ENCODE measurements around the gene SFT2D3.

Gene SFT2D3

DNA sequence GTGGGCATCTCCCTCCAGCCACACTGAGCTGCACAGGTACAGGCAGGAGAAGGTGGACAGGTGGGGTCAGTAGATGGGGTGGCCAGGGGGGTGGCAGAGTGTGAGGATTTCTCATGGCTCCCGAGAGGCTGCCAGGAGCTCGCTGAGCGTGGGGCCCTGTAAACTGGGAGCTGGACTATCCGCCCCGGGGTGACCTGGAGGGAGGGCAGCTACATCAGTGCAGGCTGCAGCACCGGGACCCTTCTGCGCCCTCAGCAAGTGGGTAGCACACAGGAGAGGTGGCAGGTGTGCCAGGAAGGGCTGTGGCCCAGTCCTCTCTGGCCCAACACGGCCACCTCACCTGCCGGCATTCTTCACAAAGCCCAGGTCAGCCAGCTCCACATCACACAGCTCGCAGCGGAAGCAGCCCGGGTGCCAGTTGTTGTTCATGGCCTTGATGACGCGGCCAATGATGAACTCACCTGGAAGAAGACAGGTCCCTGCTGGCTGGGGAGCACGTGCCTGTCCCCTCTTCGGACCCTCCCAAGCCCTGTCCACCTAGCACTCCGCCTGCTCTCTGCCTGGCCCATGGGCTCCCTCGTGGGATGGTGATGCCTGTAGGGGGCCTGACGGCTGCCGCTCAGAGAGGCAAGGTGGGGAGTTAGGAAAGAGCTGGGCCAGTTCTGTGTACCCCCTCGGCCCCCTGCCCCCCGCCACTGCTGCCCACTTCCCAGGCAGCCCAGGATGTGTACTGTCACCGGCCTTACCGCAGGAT, 47.0 kb upstream of the SFT2D3 start:
- Histone ChIP-seq H3K4me3 (ENCODE audit: severe bottlenecking) (no peak overlapping the region), H3K27me3 (ENCODE audit: insufficient read depth, poor library complexity, severe bottlenecking) (no peaks in the 10 kb centered on the region), H3K9me3 (ENCODE audit: severe bottlenecking) (no peaks in the 10 kb centered on the region), H3K36me3 (ENCODE audit: low read depth) (no peaks in the 10 kb centered on the region), H3K27ac (ENCODE audit: poor library complexity, severe bottlenecking) (no peak overlapping the region), H3K4me1 (ENCODE audit: insufficient read depth, poor library complexity, severe bottlenecking) (no peaks in the 10 kb centered on the region)
- no peak for DNase-seq (ENCODE audit: low spot score)
- ATAC-seq (ENCODE audit: low read depth): no peak
- TF ChIP-seq, protein P1, sequence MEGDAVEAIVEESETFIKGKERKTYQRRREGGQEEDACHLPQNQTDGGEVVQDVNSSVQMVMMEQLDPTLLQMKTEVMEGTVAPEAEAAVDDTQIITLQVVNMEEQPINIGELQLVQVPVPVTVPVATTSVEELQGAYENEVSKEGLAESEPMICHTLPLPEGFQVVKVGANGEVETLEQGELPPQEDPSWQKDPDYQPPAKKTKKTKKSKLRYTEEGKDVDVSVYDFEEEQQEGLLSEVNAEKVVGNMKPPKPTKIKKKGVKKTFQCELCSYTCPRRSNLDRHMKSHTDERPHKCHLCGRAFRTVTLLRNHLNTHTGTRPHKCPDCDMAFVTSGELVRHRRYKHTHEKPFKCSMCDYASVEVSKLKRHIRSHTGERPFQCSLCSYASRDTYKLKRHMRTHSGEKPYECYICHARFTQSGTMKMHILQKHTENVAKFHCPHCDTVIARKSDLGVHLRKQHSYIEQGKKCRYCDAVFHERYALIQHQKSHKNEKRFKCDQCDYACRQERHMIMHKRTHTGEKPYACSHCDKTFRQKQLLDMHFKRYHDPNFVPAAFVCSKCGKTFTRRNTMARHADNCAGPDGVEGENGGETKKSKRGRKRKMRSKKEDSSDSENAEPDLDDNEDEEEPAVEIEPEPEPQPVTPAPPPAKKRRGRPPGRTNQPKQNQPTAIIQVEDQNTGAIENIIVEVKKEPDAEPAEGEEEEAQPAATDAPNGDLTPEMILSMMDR (IDR thresholded peaks at IDR 0.05; ENCODE audit: poor library complexity, severe bottlenecking): no peak

DNA sequence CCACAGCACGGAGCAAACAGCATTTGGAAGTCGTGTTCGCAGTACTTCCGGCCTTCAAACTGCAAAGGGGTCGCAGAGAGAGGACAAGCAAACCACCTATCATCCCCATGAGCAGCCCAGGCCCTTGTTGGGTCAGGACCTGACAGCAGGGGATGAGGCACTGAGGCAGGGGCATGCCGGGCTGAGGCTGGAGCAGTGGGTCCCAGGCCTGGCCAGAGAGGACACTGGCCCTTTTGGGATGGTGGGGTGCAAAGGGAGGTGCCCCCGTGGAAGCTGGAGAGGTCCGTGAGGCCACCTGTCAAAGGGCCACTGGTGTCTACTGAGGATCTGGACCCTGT, 46.5 kb upstream of the SFT2D3 start:
- no peak overlapping the region for H3K27ac ChIP-seq (ENCODE audit: poor library complexity, severe bottlenecking)
- no peaks in the 10 kb centered on the region for H3K27me3 ChIP-seq (ENCODE audit: insufficient read depth, poor library complexity, severe bottlenecking)
- DNase-seq (ENCODE audit: low spot score): no peak
- no peaks in the 10 kb centered on the region for H3K4me1 ChIP-seq (ENCODE audit: insufficient read depth, poor library complexity, severe bottlenecking)
- TF ChIP-seq, protein P1 (IDR thresholded peaks at IDR 0.05; ENCODE audit: poor library complexity, severe bottlenecking): no peak
- H3K9me3 ChIP-seq (ENCODE audit: severe bottlenecking): no peaks in the 10 kb centered on the region
- H3K36me3 ChIP-seq (ENCODE audit: low read depth): no peaks in the 10 kb centered on the region
- H3K4me3 ChIP-seq (ENCODE audit: severe bottlenecking): no peak overlapping the region
- no peak for ATAC-seq (ENCODE audit: low read depth)

DNA sequence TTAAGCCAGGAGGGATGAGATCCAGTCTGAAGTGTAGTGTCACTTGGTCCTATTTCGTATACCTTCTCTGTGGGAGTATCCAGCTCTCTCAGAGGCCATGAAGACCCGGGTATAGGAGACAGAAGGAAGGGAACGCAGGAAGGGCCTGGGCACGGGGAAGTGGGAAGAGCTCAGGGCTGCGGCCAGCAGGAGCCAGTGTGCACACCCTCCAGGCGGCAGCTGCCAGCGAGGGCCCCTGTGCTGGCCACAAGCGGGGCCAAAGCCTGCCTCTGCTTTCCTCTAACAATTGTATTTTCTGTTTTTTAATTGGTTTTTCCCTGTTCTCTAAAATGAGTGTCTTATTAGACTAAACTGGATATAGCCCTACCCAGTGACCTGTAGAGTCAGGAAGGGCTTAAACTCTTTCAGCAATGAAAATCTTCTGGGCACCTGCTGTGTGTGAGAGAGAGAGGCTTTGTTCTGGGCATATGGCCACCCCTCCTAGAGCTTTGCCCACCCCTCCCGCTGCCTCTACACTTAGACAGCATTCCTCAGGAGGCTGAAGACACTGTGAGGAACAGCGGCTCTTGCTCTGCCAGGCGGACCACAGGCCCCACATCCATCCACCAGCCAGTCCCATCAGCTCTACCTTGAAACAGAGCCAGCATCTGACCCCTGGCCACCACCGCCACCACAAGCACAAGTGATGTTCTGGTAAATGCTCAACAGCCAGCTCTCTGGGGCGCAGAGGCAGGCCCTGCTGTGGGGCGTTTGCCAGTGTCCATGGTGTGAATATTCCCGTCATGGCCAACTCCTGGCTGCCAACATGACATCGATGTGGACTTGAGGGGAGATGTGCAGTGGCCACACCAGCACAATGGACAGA, 45.9 kb upstream of the SFT2D3 start:
- DNase-seq (ENCODE audit: low spot score): no peak
- Histone ChIP-seq H3K27ac (ENCODE audit: poor library complexity, severe bottlenecking) (no peak overlapping the region), H3K9me3 (ENCODE audit: severe bottlenecking) (no peaks in the 10 kb centered on the region), H3K36me3 (ENCODE audit: low read depth) (no peaks in the 10 kb centered on the region), H3K4me3 (ENCODE audit: severe bottlenecking) (no peak overlapping the region), H3K4me1 (ENCODE audit: insufficient read depth, poor library complexity, severe bottlenecking) (no peaks in the 10 kb centered on the region), H3K27me3 (ENCODE audit: insufficient read depth, poor library complexity, severe bottlenecking) (no peaks in the 10 kb centered on the region)
- TF ChIP-seq, protein P1 (IDR thresholded peaks at IDR 0.05; ENCODE audit: poor library complexity, severe bottlenecking): no peak
- ATAC-seq (ENCODE audit: low read depth): no peak

DNA sequence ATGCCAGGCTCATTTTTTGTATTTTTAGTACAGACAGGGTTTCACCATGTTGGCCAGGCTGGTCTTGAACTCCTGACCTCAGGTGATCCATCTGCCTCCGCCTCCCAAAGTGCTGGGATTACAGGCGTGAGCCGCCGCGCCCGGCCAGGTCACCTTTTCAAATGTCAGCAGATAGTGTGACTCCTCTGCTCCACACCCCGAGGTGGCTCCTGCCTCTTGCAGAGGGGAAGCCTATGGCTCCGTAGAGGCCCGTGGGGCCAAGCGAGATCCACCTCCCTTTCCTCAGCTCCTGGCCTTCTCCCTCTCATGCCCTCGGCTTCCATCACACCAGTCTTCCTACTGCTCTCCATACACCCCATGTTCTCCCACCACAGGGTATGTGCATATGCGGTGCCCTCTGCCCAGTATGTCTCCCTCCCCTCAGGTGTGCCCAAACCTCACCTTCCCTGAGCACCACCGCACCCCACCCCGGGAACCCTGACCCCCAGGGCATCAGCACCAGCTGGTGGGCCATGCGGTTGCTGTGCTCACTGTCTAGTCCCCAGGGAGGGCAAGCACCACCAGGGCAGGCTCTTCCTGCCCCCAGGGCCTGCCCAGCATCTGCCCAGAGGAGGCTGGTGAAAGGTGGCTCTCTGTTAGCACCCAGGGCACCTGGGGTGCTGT, 44.6 kb upstream of the SFT2D3 start:
- no peak for ATAC-seq (ENCODE audit: low read depth)
- no peak for DNase-seq (ENCODE audit: low spot score)
- Histone ChIP-seq H3K36me3 (ENCODE audit: low read depth) (no peaks in the 10 kb centered on the region), H3K4me1 (ENCODE audit: insufficient read depth, poor library complexity, severe bottlenecking) (no peaks in the 10 kb centered on the region), H3K4me3 (ENCODE audit: severe bottlenecking) (no peak overlapping the region), H3K27me3 (ENCODE audit: insufficient read depth, poor library complexity, severe bottlenecking) (no peaks in the 10 kb centered on the region), H3K9me3 (ENCODE audit: severe bottlenecking) (no peaks in the 10 kb centered on the region), H3K27ac (ENCODE audit: poor library complexity, severe bottlenecking) (no peak overlapping the region)
- TF ChIP-seq, protein P1 (IDR thresholded peaks at IDR 0.05; ENCODE audit: poor library complexity, severe bottlenecking): no peak

All from RWPE2 (cell line).